Right ventricle myocardium inferior (tissue), 1 donor: ENCODE results near the gene CCDC154. TPM values are rescaled to one million over a fixed set of nuclear protein-coding genes. Genes with fewer than 3 reads are reported as not detected.
A peak's percentile ranks its signal among the peaks of the same experiment; 100 is the strongest.
"Not testable (repeated sequence)": the region's sequence is repeated elsewhere in the genome, so short reads cannot be mapped to it uniquely, and the experiment has no call there.

Experiments
- ATAC-seq: fragments of 200-7000 bp; cut with Tn5 transposase; one replicate; pipeline ENCODE4 v1.9.1; 2020; ENCODE audit warnings: mild to moderate bottlenecking, moderate library complexity
- DNase-seq: peaks from one replicate; pipeline ENCODE4 v3.0.0; 2021; ENCODE audit errors: missing footprints
- intact Hi-C: fragments of 100-400 bp; cut with DNase I; formaldehyde crosslinking; loops from one replicate; pipeline ENCODE4 v1.11.0; 2022
- long read RNA-seq: library from polyadenylated mRNA; unstranded; transcript quantifications from one replicate; pipeline ENCODE4 v2.0.0, GENCODE V29; 2021
- total RNA-seq: library from RNA; stranded (reverse); fragmentation: NEBNext Ultra II Directional; extraction: Animal tissue kit (Norgen Biotek cat#: 25700); gene quantifications from one replicate; pipeline ENCODE4 v1.2.1, GENCODE V29; 2021
- donor health status: DM: no; HTN: yes; CAD: no; lungs with severe emphysema.

Gene CCDC154, protein sequence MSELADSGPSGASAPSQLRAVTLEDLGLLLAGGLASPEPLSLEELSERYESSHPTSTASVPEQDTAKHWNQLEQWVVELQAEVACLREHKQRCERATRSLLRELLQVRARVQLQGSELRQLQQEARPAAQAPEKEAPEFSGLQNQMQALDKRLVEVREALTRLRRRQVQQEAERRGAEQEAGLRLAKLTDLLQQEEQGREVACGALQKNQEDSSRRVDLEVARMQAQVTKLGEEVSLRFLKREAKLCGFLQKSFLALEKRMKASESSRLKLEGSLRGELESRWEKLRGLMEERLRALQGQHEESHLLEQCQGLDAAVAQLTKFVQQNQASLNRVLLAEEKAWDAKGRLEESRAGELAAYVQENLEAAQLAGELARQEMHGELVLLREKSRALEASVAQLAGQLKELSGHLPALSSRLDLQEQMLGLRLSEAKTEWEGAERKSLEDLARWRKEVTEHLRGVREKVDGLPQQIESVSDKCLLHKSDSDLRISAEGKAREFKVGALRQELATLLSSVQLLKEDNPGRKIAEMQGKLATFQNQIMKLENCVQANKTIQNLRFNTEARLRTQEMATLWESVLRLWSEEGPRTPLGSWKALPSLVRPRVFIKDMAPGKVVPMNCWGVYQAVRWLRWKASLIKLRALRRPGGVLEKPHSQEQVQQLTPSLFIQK
- 1.7 TPM for total RNA-seq
- long read RNA-seq, partial matches to known transcripts, result 0 of 1 reads
- long read RNA-seq, other reads (novel, unspliced or antisense), result 1 of 1 reads

GRCh38 chr16:1443980-1444729, at the start of gene CCDC154:
CCDC154 (minus strand) TSS chr16:1444556; CDS start chr16:1444322, 234 bp downstream.
- DNase-seq, result no peak
- no peak for ATAC-seq
- intact Hi-C loops, result no loop called here

GRCh38 chr16:1493746-1494094, 49.4 kb upstream of the CCDC154 start:
- DNase-seq (peak; percentile 52), ATAC-seq (no peak)
- intact Hi-C loops, result loop anchor here (1.0 to 5.0 kb wide), 4 partner anchors 37 to 213 kb away; partner anchors contain the start of genes MAPK8IP3 and UQCC4

- intact Hi-C loops, result loop anchor here (1.0 to 5.0 kb wide), 3 partner anchors 54 to 213 kb away; partner anchors contain the start of genes MAPK8IP3 and UQCC4
Observed at GRCh38 chr16:1492923-1493745, 48.8 kb upstream of the CCDC154 start, which contains the start of gene TELO2. TELO2 (plus strand) TSS chr16:1493360; CDS start chr16:1494282, 922 bp downstream.

GRCh38 chr16:1492082-1492922, 47.9 kb upstream of the CCDC154 start:
- intact Hi-C loops, result loop anchor here (5.0 kb wide), 2 partner anchors 55 to 70 kb away; partner anchors contain the start of gene UQCC4
- ATAC-seq (no peak), DNase-seq (peak; percentile 42)

More at GRCh38 chr16:1492923-1493745, 48.8 kb upstream of the CCDC154 start, which contains the start of gene TELO2:
- DNase-seq (peak; percentile 90), ATAC-seq (peak; percentile 88)

DNA sequence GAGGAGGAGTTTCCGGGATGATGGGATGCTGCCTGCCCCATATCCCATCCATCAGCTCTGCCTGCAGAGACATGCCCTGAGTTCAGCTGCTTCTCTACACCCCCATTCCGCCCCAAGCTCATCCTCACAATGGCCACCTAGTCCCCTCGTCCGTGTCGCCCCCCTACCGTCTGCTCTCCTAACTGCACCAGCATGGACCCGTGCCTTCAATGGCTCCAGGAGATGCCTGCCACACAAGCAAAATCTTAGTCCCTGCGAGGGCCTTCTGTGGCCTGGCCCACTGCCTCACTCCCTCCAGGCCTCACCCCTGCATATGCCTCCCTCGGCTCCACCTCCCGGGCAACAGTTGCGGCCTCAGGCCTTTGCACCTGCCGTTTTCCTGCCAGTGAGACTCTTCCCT, 47.0 kb upstream of the CCDC154 start:
- peak; percentile 32 for DNase-seq

GRCh38 chr16:1489077-1489476, 44.7 kb upstream of the CCDC154 start:
- intact Hi-C loops, result no loop called here
- DNase-seq (peak; percentile 37), ATAC-seq (no peak)

More for the DNA sequence above, 47.0 kb upstream of the CCDC154 start:
- no peak for ATAC-seq
- intact Hi-C loops, result loop anchor here (1.0 to 5.0 kb wide), 3 partner anchors 56 to 124 kb away; partner anchors contain the start of gene UQCC4

DNA sequence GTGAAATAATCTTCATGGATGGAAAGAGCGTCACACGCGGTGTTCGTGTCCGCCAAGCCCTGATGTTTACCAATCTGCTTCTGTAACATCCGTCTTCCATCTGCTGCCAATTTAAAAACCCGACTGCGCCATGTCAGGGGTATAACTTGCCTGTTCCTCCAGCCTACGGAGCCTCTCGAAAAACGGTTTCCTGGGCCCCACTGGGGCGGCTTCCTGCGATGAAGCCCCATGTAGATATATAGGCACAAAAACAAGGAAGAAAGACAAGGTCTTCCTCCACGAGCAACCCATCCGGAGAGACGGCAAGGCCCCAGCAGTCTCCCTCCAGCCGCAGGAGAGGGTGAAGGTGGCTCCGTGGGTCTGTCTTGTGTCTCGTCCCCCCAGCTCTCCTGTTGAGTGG, 44.3 kb upstream of the CCDC154 start, which contains the start of gene PTX4:
Gene PTX4 (minus strand): TSS at position 326 of the 400 bp plus-strand sequence. CDS start 35 bp downstream, at position 291.
- peak; percentile 41 for DNase-seq
- ATAC-seq, result no peak
- intact Hi-C loops, result no loop called here

- intact Hi-C loops, result no loop called here
- ATAC-seq (no peak), DNase-seq (no peak)
Observed at GRCh38 chr16:1488054-1488601, 43.8 kb upstream of the CCDC154 start.

- intact Hi-C loops, result no loop called here
- DNase-seq (no peak), ATAC-seq (no peak)
Observed at GRCh38 chr16:1487395-1488053, 43.2 kb upstream of the CCDC154 start.

- intact Hi-C loops, result no loop called here
- no peak for DNase-seq
- ATAC-seq, result no peak
Observed at GRCh38 chr16:1486551-1487390, 42.4 kb upstream of the CCDC154 start.

GRCh38 chr16:1485847-1486496, 41.6 kb upstream of the CCDC154 start:
- intact Hi-C loops, result no loop called here
- ATAC-seq, result no peak
- DNase-seq, result peak; percentile 54

GRCh38 chr16:1481906-1482835, 37.8 kb upstream of the CCDC154 start:
- intact Hi-C loops, result no loop called here
- DNase-seq, result no peak
- no peak for ATAC-seq

DNA sequence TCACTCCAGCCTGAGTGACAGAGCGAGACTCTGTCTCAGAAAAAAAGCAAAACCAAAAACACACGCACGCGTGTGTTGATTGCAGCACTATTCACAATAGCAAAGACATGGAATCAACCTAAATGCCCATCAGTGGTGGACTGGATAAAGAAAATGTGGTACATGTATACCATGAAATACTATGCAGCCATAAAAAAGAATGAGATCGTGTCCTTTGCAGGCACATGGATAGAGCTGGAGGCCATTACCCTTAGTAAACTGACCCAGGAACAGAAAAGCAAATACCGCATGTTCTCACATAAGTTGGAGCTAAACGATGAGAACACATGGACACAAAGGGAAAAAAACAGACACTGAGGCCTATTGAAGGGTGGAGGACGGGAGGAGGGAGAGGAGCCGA, 34.6 kb upstream of the CCDC154 start:
- DNase-seq, intact Hi-C loops, ATAC-seq: not testable (repeated sequence)

- intact Hi-C loops, result no loop called here
Observed at GRCh38 chr16:1477033-1477432, 32.7 kb upstream of the CCDC154 start.

More at GRCh38 chr16:1477033-1477432, 32.7 kb upstream of the CCDC154 start:
- no peak for ATAC-seq
- no peak for DNase-seq
